WTC11 (cell line): ENCODE results near the gene NMB. TPM values are rescaled to one million over a fixed set of nuclear protein-coding genes. Genes with fewer than 3 reads are reported as not detected.

Experiments used
- ATAC-seq: fragments of 200-7000 bp; cut with Tn5 transposase; 2 replicates; pipeline ENCODE4 v1.10.0; 2021; ENCODE audit warnings: mild to moderate bottlenecking, moderate library complexity
- CTCF ChIA-PET: fragments of 300-600 bp; sonication (Branson Sonifier 250); formaldehyde crosslinking; loops from one replicate; lab custom pipeline; 2021; ENCODE audit warnings: antibody characterized with exemption; lab: Charles Lee
- POLR2A ChIA-PET: fragments of 350-600 bp; sonication (Branson Sonifier 250); formaldehyde crosslinking; loops from one replicate; lab custom pipeline; 2021; ENCODE audit warnings: antibody characterized with exemption; lab: Charles Lee
- DNase-seq: peaks from one replicate; pipeline ENCODE4 v3.0.0; 2021; ENCODE audit warnings: low spot score
- H3K27ac Mint-ChIP-seq: 2 replicates; pipeline ENCODE4 v1.8.0; 2021; ENCODE audit warnings: mixed read lengths
- H3K27me3 Mint-ChIP-seq: 2 replicates; pipeline ENCODE4 v1.8.0; 2021; ENCODE audit warnings: low read depth, mild to moderate bottlenecking, moderate library complexity, mixed read lengths
- H3K36me3 Mint-ChIP-seq: 2 replicates; pipeline ENCODE4 v1.8.0; 2021; ENCODE audit warnings: mixed read lengths
- H3K4me1 Mint-ChIP-seq: 2 replicates; pipeline ENCODE4 v1.8.0; 2022; ENCODE audit warnings: mixed read lengths
- H3K4me3 Mint-ChIP-seq: 2 replicates; pipeline ENCODE4 v1.8.0; 2021; ENCODE audit warnings: mild to moderate bottlenecking, moderate library complexity, mixed read lengths
- H3K9me3 Mint-ChIP-seq: 2 replicates; pipeline ENCODE4 v1.8.0; 2021; ENCODE audit warnings: mixed read lengths
- CREB1 ChIP-seq: sonication (generic); formaldehyde crosslinking; IDR thresholded peaks from 2 replicates; pipeline ENCODE4 v1.8.0; 2023; ENCODE audit warnings: mild to moderate bottlenecking, missing genetic modification reagents
- E2F4 ChIP-seq: sonication (generic); formaldehyde crosslinking; IDR thresholded peaks from 2 replicates; pipeline ENCODE4 v1.8.1; 2022; ENCODE audit warnings: low read depth, mild to moderate bottlenecking, moderate library complexity, missing genetic modification reagents, borderline replicate concordance
- ETV6 ChIP-seq: sonication (generic); formaldehyde crosslinking; IDR thresholded peaks from 2 replicates; pipeline ENCODE4 v1.8.1; 2022; ENCODE audit warnings: mild to moderate bottlenecking, missing genetic modification reagents
- FOXK1 ChIP-seq: sonication (generic); formaldehyde crosslinking; IDR thresholded peaks from 2 replicates; pipeline ENCODE4 v1.8.0; 2022; ENCODE audit warnings: mild to moderate bottlenecking, moderate library complexity, missing genetic modification reagents
- GTF2I ChIP-seq: fragments of 250-450 bp; sonication (Bioruptor Pico); conservative IDR thresholded peaks from 2 replicates; pipeline ENCODE4 v1.4.0; 2021; ENCODE audit warnings: mild to moderate bottlenecking
- HMGA2 ChIP-seq: fragments of 250-450 bp; sonication (Bioruptor Pico); IDR thresholded peaks from 2 replicates; pipeline ENCODE4 v1.4.0; 2021; ENCODE audit warnings: mild to moderate bottlenecking, moderate library complexity
- IRF2 ChIP-seq: sonication (generic); formaldehyde crosslinking; IDR thresholded peaks from 2 replicates; pipeline ENCODE4 v1.8.0; 2022; ENCODE audit warnings: low read depth, missing genetic modification reagents, borderline replicate concordance
- MLX ChIP-seq: sonication (generic); formaldehyde crosslinking; IDR thresholded peaks from 2 replicates; pipeline ENCODE4 v1.8.1; 2023; ENCODE audit warnings: mild to moderate bottlenecking, missing genetic modification reagents, moderate library complexity
- NFATC4 ChIP-seq: fragments of 250-450 bp; sonication (Bioruptor Pico); IDR thresholded peaks from 2 replicates; pipeline ENCODE4 v1.9.0; 2021; ENCODE audit warnings: mild to moderate bottlenecking
- NFE2L1 ChIP-seq: sonication (generic); formaldehyde crosslinking; IDR thresholded peaks from 2 replicates; pipeline ENCODE4 v1.8.1; 2023; ENCODE audit warnings: missing genetic modification reagents
- OVOL2 ChIP-seq: fragments of 250-450 bp; sonication (Bioruptor Pico); IDR thresholded peaks from 2 replicates; pipeline ENCODE4 v1.9.0; 2021; ENCODE audit warnings: mild to moderate bottlenecking, borderline replicate concordance
- PRRX2 ChIP-seq: fragments of 250-450 bp; sonication (Bioruptor Pico); IDR thresholded peaks from 2 replicates; pipeline ENCODE4 v1.8.0; 2021; ENCODE audit warnings: mild to moderate bottlenecking
- ZNF121 ChIP-seq: sonication (generic); formaldehyde crosslinking; IDR thresholded peaks from 2 replicates; pipeline ENCODE4 v1.8.0; 2023; ENCODE audit warnings: missing genetic modification reagents
- ZNF219 ChIP-seq: sonication (generic); formaldehyde crosslinking; IDR thresholded peaks from 2 replicates; pipeline ENCODE4 v1.8.0; 2023; ENCODE audit warnings: missing genetic modification reagents, mild to moderate bottlenecking, borderline replicate concordance
- ZNF396 ChIP-seq: fragments of 250-450 bp; sonication (Bioruptor Pico); IDR thresholded peaks from 2 replicates; pipeline ENCODE4 v1.8.0; 2021; ENCODE audit warnings: mild to moderate bottlenecking, moderate library complexity, borderline replicate concordance
- total RNA-seq: library from RNA; stranded (reverse); gene quantifications from 3 replicates; pipeline ENCODE4 v1.2.3, GENCODE V29; 2021
- TF ChIP-seq, protein P1 (sequence below): fragments of 250-450 bp; sonication (Bioruptor Pico); IDR thresholded peaks from 2 replicates; pipeline ENCODE4 v1.9.0; 2021; ENCODE audit warnings: mild to moderate bottlenecking
- TF ChIP-seq, protein P2 (sequence below): sonication (generic); formaldehyde crosslinking; IDR thresholded peaks from 2 replicates; pipeline ENCODE4 v1.8.1; 2022; ENCODE audit warnings: low read depth, missing genetic modification reagents, borderline replicate concordance
- TF ChIP-seq, protein P3 (sequence below): fragments of 250-450 bp; sonication (Bioruptor Pico); IDR thresholded peaks from 2 replicates; pipeline ENCODE4 v1.9.0; 2021; ENCODE audit warnings: moderate library complexity, mild to moderate bottlenecking, inconsistent platforms, borderline replicate concordance
- TF ChIP-seq, protein P4 (sequence below): sonication (generic); formaldehyde crosslinking; IDR thresholded peaks from 2 replicates; pipeline ENCODE4 v1.8.0; 2023; ENCODE audit warnings: mild to moderate bottlenecking, missing genetic modification reagents
- TF ChIP-seq, protein P5 (sequence below): sonication (generic); formaldehyde crosslinking; IDR thresholded peaks from 2 replicates; pipeline ENCODE4 v1.8.1; 2023; ENCODE audit warnings: mild to moderate bottlenecking, missing genetic modification reagents

The NMB gene
- total RNA-seq, 1 experiment from 2014 or later = 14.9 TPM

GRCh38 chr15:84702961-84703482, 45.0 kb upstream of the NMB start:
- Mint-ChIP-seq H3K27me3 (no peaks in the 10 kb centered on the region), H3K9me3 (no peaks in the 10 kb centered on the region), H3K36me3 (no peaks in the 10 kb centered on the region), H3K4me1 (0 out of 2 replicates have a peak, but pooled peaks cover 2% of the 10 kb centered on the region)
- POLR2A ChIA-PET = no interaction called here
- ATAC-seq (no peak), DNase-seq (no peak)
- TF ChIP-seq CREB1 (CRISPR knock-in tag) (no peak), E2F4 (CRISPR knock-in tag) (no peak), HMGA2 (CRISPR knock-in tag) (no peak), NFE2L1 (no peak), OVOL2 (no peak), ZNF219 (CRISPR knock-in tag) (no peak), ZNF396 (CRISPR knock-in tag) (no peak)
- TF ChIP-seq, protein P1, sequence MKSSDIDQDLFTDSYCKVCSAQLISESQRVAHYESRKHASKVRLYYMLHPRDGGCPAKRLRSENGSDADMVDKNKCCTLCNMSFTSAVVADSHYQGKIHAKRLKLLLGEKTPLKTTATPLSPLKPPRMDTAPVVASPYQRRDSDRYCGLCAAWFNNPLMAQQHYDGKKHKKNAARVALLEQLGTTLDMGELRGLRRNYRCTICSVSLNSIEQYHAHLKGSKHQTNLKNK (CRISPR knock-in tag) = no peak
- TF ChIP-seq, protein P2, sequence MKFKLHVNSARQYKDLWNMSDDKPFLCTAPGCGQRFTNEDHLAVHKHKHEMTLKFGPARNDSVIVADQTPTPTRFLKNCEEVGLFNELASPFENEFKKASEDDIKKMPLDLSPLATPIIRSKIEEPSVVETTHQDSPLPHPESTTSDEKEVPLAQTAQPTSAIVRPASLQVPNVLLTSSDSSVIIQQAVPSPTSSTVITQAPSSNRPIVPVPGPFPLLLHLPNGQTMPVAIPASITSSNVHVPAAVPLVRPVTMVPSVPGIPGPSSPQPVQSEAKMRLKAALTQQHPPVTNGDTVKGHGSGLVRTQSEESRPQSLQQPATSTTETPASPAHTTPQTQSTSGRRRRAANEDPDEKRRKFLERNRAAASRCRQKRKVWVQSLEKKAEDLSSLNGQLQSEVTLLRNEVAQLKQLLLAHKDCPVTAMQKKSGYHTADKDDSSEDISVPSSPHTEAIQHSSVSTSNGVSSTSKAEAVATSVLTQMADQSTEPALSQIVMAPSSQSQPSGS = no peak
- TF ChIP-seq, all 79 proteins: peak for 0
- no peak overlapping the region for H3K4me3 Mint-ChIP-seq
- no peak overlapping the region for H3K27ac Mint-ChIP-seq
- CTCF ChIA-PET = interaction anchor here (0.6 kb wide), 1 partner anchor 985 kb away, joined by 3 read pairs; no protein-coding TSS in a partner anchor

DNA sequence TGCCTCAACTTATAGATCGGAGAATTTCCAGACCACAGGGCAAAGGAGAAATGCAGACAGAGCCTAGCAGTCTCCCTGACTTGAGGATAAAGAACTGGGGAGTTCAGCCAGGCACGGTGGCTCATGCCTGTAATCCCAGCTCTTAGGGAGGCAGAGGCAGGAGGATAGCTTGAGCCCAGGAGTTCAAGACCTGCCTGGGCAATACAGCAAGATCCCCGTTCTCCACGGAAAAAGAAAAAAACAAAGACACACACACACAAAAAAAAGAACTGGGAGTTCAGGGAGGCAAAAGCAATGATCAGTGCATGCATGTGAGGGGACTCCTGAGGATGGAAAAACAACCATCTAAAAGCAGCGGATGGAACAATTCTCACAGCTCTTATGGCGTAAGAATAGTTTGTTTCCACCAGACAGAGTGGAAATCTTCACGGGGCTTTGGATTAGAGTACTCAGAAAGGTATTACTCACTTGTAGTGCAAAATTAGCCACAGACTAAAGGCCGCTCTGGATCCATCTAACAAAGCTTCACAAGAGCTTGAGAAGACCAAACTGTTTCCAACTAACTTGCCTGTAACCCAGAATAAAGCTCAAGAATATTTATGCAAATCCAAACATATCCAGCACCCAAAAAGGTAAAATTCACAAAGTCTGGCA, 41.7 kb upstream of the NMB start:
- no peaks in the 10 kb centered on the region for H3K36me3 Mint-ChIP-seq
- H3K9me3 Mint-ChIP-seq = no peaks in the 10 kb centered on the region
- H3K27ac Mint-ChIP-seq = peak overlapping the region; percentile 61
- POLR2A ChIA-PET = interaction anchor here (0.6 kb wide), 1 partner anchor 76 kb away, joined by 3 read pairs; no protein-coding TSS in a partner anchor
- ATAC-seq (no peak), DNase-seq (no peak)
- CTCF ChIA-PET = interaction anchor here (1.1 kb wide), 1 partner anchor 112 kb away, joined by 4 read pairs; no protein-coding TSS in a partner anchor
- 0 out of 2 replicates have a peak, but pooled peaks cover 2% of the 10 kb centered on the region for H3K4me1 Mint-ChIP-seq
- no peak overlapping the region for H3K4me3 Mint-ChIP-seq
- H3K27me3 Mint-ChIP-seq = no peaks in the 10 kb centered on the region
- TF ChIP-seq, protein P3, sequence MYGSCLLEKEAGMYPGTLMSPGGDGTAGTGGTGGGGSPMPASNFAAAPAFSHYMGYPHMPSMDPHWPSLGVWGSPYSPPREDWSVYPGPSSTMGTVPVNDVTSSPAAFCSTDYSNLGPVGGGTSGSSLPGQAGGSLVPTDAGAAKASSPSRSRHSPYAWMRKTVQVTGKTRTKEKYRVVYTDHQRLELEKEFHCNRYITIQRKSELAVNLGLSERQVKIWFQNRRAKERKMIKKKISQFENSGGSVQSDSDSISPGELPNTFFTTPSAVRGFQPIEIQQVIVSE (CRISPR knock-in tag) = no peak
- TF ChIP-seq OVOL2 = no peak
- peak; percentile 91 for TF ChIP-seq ZNF121 (CRISPR knock-in tag)
- TF ChIP-seq ETV6 = no peak
- no peak for TF ChIP-seq PRRX2
- TF ChIP-seq, all 79 proteins: peak for 1

DNA sequence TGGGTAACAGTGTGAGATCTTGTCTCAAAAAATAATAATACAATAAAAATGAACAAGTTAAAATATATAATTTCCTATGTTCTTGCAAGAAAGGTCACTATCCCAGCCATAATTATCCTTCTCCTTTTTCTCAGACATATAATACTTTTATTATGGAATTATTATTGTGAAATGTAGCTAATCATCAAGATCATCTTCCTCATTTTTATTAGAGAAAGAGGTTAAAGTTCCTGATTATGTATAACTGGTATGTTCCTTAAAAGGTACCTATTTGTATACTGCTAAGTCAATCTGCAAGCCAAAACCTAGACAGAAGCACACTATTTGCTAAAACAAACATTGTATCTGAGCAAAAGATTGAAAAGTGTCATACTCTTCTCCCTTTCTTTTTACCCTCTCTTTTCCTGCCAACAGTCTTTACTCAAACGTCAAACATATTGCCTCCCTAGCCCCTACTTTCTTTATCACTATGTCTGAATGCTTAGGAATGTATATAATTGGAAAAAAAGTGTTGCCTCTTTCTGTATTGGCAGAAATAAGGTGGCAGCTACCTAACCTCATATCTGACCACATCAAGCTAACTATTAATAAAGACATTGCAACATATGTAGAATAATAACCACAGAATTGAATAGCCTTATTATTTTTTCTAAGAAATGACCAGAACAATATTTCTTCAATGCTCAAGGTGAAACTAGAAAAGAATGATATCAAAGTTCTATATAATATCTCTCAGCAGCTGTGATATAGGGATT, 39.4 kb upstream of the NMB start:
- no peak for DNase-seq
- H3K36me3 Mint-ChIP-seq = peaks cover under 1% of the 10 kb centered on the region; the same call in 1 of the 2 replicates
- H3K4me1 Mint-ChIP-seq = no peaks in the 10 kb centered on the region
- peak overlapping the region; percentile 11; the same call in 1 of the 2 replicates for H3K27ac Mint-ChIP-seq
- ChIA-PET CTCF (interaction anchor here (0.6 kb wide), 1 partner anchor 91 kb away, joined by 3 read pairs; no protein-coding TSS in a partner anchor), POLR2A (interaction anchor here (0.6 kb wide), 1 partner anchor 60 kb away, joined by 4 read pairs; no protein-coding TSS in a partner anchor)
- ATAC-seq = no peak
- H3K27me3 Mint-ChIP-seq = no peaks in the 10 kb centered on the region
- no peaks in the 10 kb centered on the region for H3K9me3 Mint-ChIP-seq
- no peak overlapping the region for H3K4me3 Mint-ChIP-seq
- no peak for TF ChIP-seq OVOL2
- no peak for TF ChIP-seq NFATC4 (CRISPR knock-in tag)
- no peak for TF ChIP-seq FOXK1
- no peak for TF ChIP-seq MLX (CRISPR knock-in tag)
- TF ChIP-seq GTF2I = no peak
- TF ChIP-seq, protein P4, sequence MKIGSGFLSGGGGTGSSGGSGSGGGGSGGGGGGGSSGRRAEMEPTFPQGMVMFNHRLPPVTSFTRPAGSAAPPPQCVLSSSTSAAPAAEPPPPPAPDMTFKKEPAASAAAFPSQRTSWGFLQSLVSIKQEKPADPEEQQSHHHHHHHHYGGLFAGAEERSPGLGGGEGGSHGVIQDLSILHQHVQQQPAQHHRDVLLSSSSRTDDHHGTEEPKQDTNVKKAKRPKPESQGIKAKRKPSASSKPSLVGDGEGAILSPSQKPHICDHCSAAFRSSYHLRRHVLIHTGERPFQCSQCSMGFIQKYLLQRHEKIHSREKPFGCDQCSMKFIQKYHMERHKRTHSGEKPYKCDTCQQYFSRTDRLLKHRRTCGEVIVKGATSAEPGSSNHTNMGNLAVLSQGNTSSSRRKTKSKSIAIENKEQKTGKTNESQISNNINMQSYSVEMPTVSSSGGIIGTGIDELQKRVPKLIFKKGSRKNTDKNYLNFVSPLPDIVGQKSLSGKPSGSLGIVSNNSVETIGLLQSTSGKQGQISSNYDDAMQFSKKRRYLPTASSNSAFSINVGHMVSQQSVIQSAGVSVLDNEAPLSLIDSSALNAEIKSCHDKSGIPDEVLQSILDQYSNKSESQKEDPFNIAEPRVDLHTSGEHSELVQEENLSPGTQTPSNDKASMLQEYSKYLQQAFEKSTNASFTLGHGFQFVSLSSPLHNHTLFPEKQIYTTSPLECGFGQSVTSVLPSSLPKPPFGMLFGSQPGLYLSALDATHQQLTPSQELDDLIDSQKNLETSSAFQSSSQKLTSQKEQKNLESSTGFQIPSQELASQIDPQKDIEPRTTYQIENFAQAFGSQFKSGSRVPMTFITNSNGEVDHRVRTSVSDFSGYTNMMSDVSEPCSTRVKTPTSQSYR (CRISPR knock-in tag) = no peak
- TF ChIP-seq IRF2 (CRISPR knock-in tag) = no peak
- TF ChIP-seq, protein P5, sequence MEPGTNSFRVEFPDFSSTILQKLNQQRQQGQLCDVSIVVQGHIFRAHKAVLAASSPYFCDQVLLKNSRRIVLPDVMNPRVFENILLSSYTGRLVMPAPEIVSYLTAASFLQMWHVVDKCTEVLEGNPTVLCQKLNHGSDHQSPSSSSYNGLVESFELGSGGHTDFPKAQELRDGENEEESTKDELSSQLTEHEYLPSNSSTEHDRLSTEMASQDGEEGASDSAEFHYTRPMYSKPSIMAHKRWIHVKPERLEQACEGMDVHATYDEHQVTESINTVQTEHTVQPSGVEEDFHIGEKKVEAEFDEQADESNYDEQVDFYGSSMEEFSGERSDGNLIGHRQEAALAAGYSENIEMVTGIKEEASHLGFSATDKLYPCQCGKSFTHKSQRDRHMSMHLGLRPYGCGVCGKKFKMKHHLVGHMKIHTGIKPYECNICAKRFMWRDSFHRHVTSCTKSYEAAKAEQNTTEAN (CRISPR knock-in tag) = no peak
